ENCODE measurements around the gene AMPD3.

Gene AMPD3

GRCh38 chr11:10504490-10504889, 49.4 kb downstream of the AMPD3 start:
- H3K4me1 ChIP-seq (ENCODE audit: low read depth, poor library complexity, severe bottlenecking): no peaks in the 10 kb centered on the region
- H3K79me2 ChIP-seq (ENCODE audit: insufficient read depth, low read depth): no peaks in the 10 kb centered on the region
- H3K36me3 ChIP-seq (ENCODE audit: insufficient read depth): no peaks in the 10 kb centered on the region
- no peak for TF ChIP-seq CTCF (conservative IDR thresholded peaks at IDR 0.05; ENCODE audit: low read depth, low read length)
- no peak overlapping the region for H3K4me2 ChIP-seq
- no peak overlapping the region for H3K4me3 ChIP-seq (IDR thresholded peaks at IDR 0.05; ENCODE audit: insufficient read depth, low read depth, low read length)
- H3K9ac ChIP-seq: no peak overlapping the region
- no peak overlapping the region for H2AFZ ChIP-seq (ENCODE audit: low read depth)
- no peaks in the 10 kb centered on the region for H3K27me3 ChIP-seq (ENCODE audit: insufficient read depth, low read depth)
- no peak overlapping the region for H3K27ac ChIP-seq
- no peaks in the 10 kb centered on the region for H4K20me1 ChIP-seq (ENCODE audit: insufficient read depth)

DNA sequence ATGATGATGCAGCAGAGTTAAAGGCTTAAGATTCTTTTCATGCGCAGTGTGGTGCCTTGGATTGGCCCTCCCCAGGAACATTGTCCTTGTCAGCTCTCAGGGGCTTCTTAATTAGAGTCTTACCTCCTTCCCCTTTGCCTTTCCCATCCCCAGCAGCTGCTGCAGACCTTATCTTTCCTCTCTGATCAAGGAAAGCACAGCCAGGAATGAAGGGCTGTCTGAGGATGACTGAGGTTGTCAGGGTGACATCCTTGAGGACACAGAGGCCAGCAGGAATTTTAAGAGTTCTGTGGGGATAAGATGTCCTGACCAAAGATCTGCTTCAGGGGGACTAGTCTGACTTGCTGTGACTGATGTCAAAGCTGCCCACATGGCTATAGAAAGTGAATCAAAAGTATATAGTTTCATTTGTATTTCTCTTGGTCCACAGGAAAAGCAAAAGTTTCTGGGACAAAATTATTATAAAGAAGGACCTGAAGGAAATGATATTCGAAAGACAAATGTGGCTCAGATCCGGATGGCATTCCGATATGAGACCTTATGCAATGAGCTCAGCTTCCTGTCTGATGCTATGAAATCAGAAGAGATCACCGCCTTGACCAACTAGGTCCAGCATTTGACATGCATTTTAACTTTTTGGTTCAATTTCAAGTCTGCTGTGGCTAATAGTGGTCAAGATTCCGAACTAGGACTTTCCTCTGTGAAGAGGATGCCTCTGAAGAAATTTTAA, 50.4 kb downstream of the AMPD3 start:
- Histone ChIP-seq H2AFZ (ENCODE audit: low read depth) (no peak overlapping the region), H4K20me1 (ENCODE audit: insufficient read depth) (no peaks in the 10 kb centered on the region), H3K4me2 (no peak overlapping the region), H3K36me3 (ENCODE audit: insufficient read depth) (no peaks in the 10 kb centered on the region), H3K9ac (no peak overlapping the region), H3K79me2 (ENCODE audit: insufficient read depth, low read depth) (no peaks in the 10 kb centered on the region), H3K27ac (no peak overlapping the region), H3K4me3 (IDR thresholded peaks at IDR 0.05; ENCODE audit: insufficient read depth, low read depth, low read length) (no peak overlapping the region), H3K4me1 (ENCODE audit: low read depth, poor library complexity, severe bottlenecking) (no peaks in the 10 kb centered on the region), H3K27me3 (ENCODE audit: insufficient read depth, low read depth) (no peaks in the 10 kb centered on the region)
- TF ChIP-seq CTCF (conservative IDR thresholded peaks at IDR 0.05; ENCODE audit: low read depth, low read length): no peak

DNA sequence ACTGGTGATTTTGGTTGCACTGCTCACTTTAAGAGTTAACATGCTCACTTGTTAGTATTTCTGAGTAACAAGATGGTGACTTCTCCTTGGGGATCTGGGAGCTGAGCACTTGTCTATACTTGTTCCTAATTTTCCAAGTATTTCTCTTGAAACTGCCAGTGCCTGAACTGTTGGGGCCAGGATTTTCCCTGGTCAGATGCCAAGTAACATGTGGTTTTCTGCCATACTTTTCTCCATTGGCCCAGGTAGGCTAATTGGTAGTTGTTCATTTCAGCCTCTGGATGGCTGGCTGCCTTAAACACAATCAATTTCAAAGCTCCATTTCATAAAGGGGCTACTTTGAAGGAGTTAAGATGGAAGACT, 50.9 kb downstream of the AMPD3 start:
- H3K79me2 ChIP-seq (ENCODE audit: insufficient read depth, low read depth): no peaks in the 10 kb centered on the region
- H3K4me3 ChIP-seq (IDR thresholded peaks at IDR 0.05; ENCODE audit: insufficient read depth, low read depth, low read length): no peak overlapping the region
- no peak overlapping the region for H3K4me2 ChIP-seq
- H4K20me1 ChIP-seq (ENCODE audit: insufficient read depth): no peaks in the 10 kb centered on the region
- H3K36me3 ChIP-seq (ENCODE audit: insufficient read depth): no peaks in the 10 kb centered on the region
- no peaks in the 10 kb centered on the region for H3K27me3 ChIP-seq (ENCODE audit: insufficient read depth, low read depth)
- H3K4me1 ChIP-seq (ENCODE audit: low read depth, poor library complexity, severe bottlenecking): no peaks in the 10 kb centered on the region
- no peak for TF ChIP-seq CTCF (conservative IDR thresholded peaks at IDR 0.05; ENCODE audit: low read depth, low read length)
- H3K27ac ChIP-seq: no peak overlapping the region
- no peak overlapping the region for H2AFZ ChIP-seq (ENCODE audit: low read depth)
- H3K9ac ChIP-seq: no peak overlapping the region

DNA sequence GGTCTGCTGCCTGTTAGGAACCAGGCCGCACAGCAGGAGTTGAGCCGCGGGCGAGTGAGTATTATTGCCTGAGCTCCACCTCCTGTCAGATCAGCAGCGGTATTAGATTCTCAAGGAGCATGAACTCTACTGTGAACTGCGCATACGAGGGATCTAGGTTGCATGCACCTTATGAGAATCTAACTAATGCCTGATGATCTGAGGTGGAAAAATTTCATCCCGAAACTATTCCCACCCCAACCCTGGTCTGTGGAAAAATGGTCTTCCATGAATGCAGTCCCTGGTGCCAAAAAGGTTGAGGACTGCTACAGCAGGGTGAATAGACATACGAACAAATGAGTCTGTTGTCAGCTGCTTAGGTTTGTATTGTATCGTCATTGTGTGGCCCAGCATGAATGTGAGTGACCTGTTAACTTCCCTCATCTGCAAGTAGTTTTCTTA, 56.1 kb downstream of the AMPD3 start:
- H3K36me3 ChIP-seq (ENCODE audit: insufficient read depth): no peaks in the 10 kb centered on the region
- H4K20me1 ChIP-seq (ENCODE audit: insufficient read depth): no peaks in the 10 kb centered on the region
- no peak overlapping the region for H3K4me2 ChIP-seq
- TF ChIP-seq CTCF (conservative IDR thresholded peaks at IDR 0.05; ENCODE audit: low read depth, low read length): no peak
- H3K4me3 ChIP-seq (IDR thresholded peaks at IDR 0.05; ENCODE audit: insufficient read depth, low read depth, low read length): no peak overlapping the region
- no peaks in the 10 kb centered on the region for H3K27me3 ChIP-seq (ENCODE audit: insufficient read depth, low read depth)
- no peak overlapping the region for H2AFZ ChIP-seq (ENCODE audit: low read depth)
- no peak overlapping the region for H3K9ac ChIP-seq
- H3K27ac ChIP-seq: no peak overlapping the region
- no peaks in the 10 kb centered on the region for H3K79me2 ChIP-seq (ENCODE audit: insufficient read depth, low read depth)
- peaks cover 23% of the 10 kb centered on the region for H3K4me1 ChIP-seq (ENCODE audit: low read depth, poor library complexity, severe bottlenecking)
